Hepatic stellate cell (primary cell): ENCODE measurements around the gene THSD7B.
"Not testable (repeated sequence)": the region's sequence is repeated elsewhere in the genome, so short reads cannot be mapped to it uniquely, and the experiment has no call there.

Experiments used
- DNase-seq: peaks from one replicate; pipeline ENCODE4 v3.0.0; 2011; ENCODE audit warnings: low spot score

The THSD7B gene

DNA sequence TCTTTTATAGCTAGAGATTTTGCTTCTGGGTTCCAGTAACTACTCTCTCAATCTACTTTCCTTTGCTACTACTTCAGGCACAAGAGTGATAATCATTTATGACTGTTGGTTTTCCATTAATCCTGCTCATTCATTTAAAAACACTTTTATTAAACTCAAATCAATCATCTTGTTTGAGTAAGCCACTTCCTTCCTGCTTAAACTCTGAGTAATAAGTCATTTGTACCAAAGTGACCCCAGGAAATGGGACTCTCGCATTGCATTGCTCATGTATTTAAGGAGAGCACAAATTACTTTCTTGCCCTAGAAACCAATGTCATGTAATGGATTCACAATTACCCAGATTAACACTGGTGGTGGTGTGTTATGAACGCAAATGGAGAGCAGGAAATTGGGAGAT, 928.2 kb downstream of the THSD7B start:
- no peak for DNase-seq

DNA sequence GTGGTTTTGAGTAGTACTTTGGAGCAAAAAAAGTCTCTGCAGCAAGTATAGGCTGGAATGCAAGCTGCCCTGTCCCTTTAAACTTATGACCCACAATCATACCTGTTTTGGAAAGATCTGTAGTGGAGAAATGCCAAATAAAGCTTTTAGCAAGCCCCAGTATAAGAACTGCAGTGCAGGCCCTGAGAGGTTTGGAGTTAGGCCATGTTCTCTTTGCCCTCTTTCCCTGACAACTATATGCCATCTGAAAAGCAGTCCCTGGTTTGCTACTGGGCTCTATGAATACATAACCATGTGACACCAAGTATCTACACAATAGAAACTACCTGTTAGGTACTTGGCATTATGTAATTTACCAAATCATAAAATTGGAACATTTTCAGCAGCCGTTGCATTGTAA, 931.6 kb downstream of the THSD7B start:
- no peak for DNase-seq

DNA sequence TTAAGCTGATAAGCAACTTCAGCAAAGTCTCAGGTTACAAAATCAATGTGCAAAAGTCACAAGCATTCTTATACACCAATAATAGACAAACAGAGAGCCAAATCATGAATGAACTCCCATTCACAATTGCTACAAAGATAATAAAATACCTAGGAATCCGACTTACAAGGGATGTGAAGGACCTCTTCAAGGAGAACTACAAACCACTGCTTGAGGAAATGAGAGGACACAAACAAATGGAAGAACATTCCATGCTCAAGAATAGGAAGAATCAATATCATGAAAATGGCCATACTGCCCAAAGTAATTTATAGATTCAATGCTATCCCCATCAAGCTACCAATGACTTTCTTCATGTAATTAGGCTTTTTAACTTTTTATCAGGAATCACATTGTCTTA, 934.9 kb downstream of the THSD7B start:
- DNase-seq, result not testable (repeated sequence)

DNA sequence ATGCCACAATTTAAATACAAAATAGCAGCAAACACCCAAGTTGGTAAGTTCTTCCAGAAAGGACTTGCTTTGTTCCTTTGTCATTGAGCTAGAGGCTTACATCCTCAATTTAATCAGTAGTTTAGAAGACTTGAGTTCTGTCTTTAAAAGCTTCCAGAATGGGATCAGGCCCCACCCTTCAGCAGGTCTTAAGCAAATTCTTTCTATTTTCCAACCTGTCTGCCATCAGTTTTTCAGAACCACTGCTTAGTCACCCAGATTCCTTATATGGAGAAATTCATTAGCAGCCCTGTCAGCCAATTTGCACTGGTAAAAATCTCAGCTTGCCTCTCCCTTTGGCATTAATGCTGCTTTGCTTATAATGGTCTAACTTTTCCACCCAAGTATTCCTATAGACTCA, 935.3 kb downstream of the THSD7B start:
- no peak for DNase-seq

- no peak for DNase-seq
Observed at GRCh38 chr2:137705296-137705695, 940.0 kb downstream of the THSD7B start.

GRCh38 chr2:137706786-137707613, 941.7 kb downstream of the THSD7B start:
- DNase-seq, result no peak

- no peak for DNase-seq
Observed at GRCh38 chr2:137708311-137708710, 943.0 kb downstream of the THSD7B start.

GRCh38 chr2:137715731-137716191, 950.4 kb downstream of the THSD7B start:
- DNase-seq, result no peak

GRCh38 chr2:137718786-137719185, 953.4 kb downstream of the THSD7B start:
- no peak for DNase-seq

GRCh38 chr2:137721733-137722132, 956.4 kb downstream of the THSD7B start:
- no peak for DNase-seq

GRCh38 chr2:137724912-137725311, 959.6 kb downstream of the THSD7B start:
- no peak for DNase-seq
